OCI-LY7 (cell line): Measurements from ENCODE around the gene ZNF566. TPM values are rescaled to one million over a fixed set of nuclear protein-coding genes. Genes with fewer than 3 reads are reported as not detected.

ENCODE experiments used
- BruUV-seq: library from RNA; stranded (reverse); fragments of 400-500 nt; replicated peaks from 2 replicates; lab custom pipeline; 2021; lab: Mats Ljungman, UMichigan
- CTCF ChIA-PET: fragments of 300-600 bp; sonication (Branson Sonifier 250); formaldehyde crosslinking; loops from one replicate; lab custom pipeline; 2022; ENCODE audit warnings: antibody characterized with exemption; ENCODE audit not compliant: unreplicated experiment; lab: Charles Lee
- POLR2A ChIA-PET: fragments of 300-600 bp; sonication (Branson Sonifier 250); formaldehyde crosslinking; loops from one replicate; lab custom pipeline; 2022; ENCODE audit warnings: antibody characterized with exemption; lab: Charles Lee
- DNase-seq: peaks from one replicate; pipeline ENCODE4 v3.0.0-alpha.2; 2015; ENCODE audit warnings: low spot score
- H2AFZ ChIP-seq: fragments of 200-600 bp; sonication (generic), shearing (Covaris generic); 2 replicates; pipeline ENCODE4 v1.6.1; 2014; ENCODE audit warnings: mild to moderate bottlenecking, antibody characterized with exemption, low read length, moderate library complexity
- H3K27ac ChIP-seq: fragments of 200-600 bp; sonication (generic); 2 replicates; pipeline ENCODE4 v1.5.1; 2014; ENCODE audit warnings: mixed run types, low read depth, mild to moderate bottlenecking, moderate library complexity, low read length, inconsistent platforms; ENCODE audit not compliant: poor library complexity, severe bottlenecking
- H3K36me3 ChIP-seq: fragments of 200-600 bp; sonication (generic); 2 replicates; pipeline ENCODE4 v1.6.1; 2014; ENCODE audit warnings: mild to moderate bottlenecking, antibody characterized with exemption, low read length, moderate library complexity, mixed read lengths; ENCODE audit not compliant: insufficient read depth
- H3K4me1 ChIP-seq: fragments of 200-600 bp; sonication (generic); 2 replicates; pipeline ENCODE4 v1.5.1; 2014; ENCODE audit warnings: mild to moderate bottlenecking, low read length; ENCODE audit not compliant: insufficient read depth, poor library complexity, severe bottlenecking
- H3K4me2 ChIP-seq: fragments of 200-600 bp; sonication (generic); 2 replicates; pipeline ENCODE4 v1.6.1; 2014; ENCODE audit warnings: mild to moderate bottlenecking, low read length
- H3K4me3 ChIP-seq: fragments of 200-600 bp; sonication (generic); 2 replicates; pipeline ENCODE4 v1.5.1; 2014; ENCODE audit warnings: mild to moderate bottlenecking, low read depth, low read length; ENCODE audit not compliant: poor library complexity, severe bottlenecking
- H3K79me2 ChIP-seq: fragments of 200-600 bp; sonication (generic); 2 replicates; pipeline ENCODE4 v1.6.1; 2016; ENCODE audit warnings: low read depth, mild to moderate bottlenecking, low read length, moderate library complexity, mixed read lengths; ENCODE audit not compliant: insufficient read depth
- H3K9me2 ChIP-seq: fragments of 200-600 bp; sonication (generic); 2 replicates; pipeline ENCODE4 v1.6.1; 2016; ENCODE audit warnings: mild to moderate bottlenecking, low read length, mixed read lengths; ENCODE audit not compliant: insufficient read depth
- H3K9me3 ChIP-seq: fragments of 200-600 bp; sonication (generic); 2 replicates; pipeline ENCODE4 v1.6.1; 2014; ENCODE audit warnings: mild to moderate bottlenecking, mixed run types, low read length, mixed read lengths
- H4K20me1 ChIP-seq: fragments of 200-600 bp; sonication (generic); 2 replicates; pipeline ENCODE4 v1.6.1; 2014; ENCODE audit warnings: mild to moderate bottlenecking, antibody characterized with exemption, low read length, moderate library complexity, mixed read lengths; ENCODE audit not compliant: insufficient read depth
- EZH2phosphoT487 ChIP-seq: fragments of 200-600 bp; sonication (generic); IDR thresholded peaks from 2 replicates; pipeline ENCODE4 v1.6.1; 2018; ENCODE audit warnings: low read depth, borderline replicate concordance, mild to moderate bottlenecking, mixed run types, antibody characterized with exemption, low read length, moderate library complexity, mixed read lengths
- intact Hi-C: fragments of 100-400 bp; cut with micrococcal nuclease; formaldehyde crosslinking; loops from one replicate; pipeline ENCODE4 v1.10.0; 2022; ENCODE audit not compliant: unreplicated experiment
- total RNA-seq, 2 experiments: library from RNA; depleted of rRNA in 1 of 2; stranded (reverse); fragments of >200 nt in 1 of 2; shearing (Covaris generic) in 1 of 2; gene quantifications; 2 replicates each; pipeline ENCODE4 v1.2.3, GENCODE V29; 2014 to 2022
- TF ChIP-seq, protein P1 (sequence below): fragments of 200-600 bp; sonication (generic); conservative IDR thresholded peaks from 2 replicates; pipeline ENCODE4 v1.5.1; 2014; ENCODE audit warnings: mild to moderate bottlenecking, antibody characterized with exemption, low read length, moderate library complexity, mixed read lengths

ZNF566 gene
- total RNA-seq, 2 experiments from 2014 or later, result 16.1 to 17.3 TPM

DNA sequence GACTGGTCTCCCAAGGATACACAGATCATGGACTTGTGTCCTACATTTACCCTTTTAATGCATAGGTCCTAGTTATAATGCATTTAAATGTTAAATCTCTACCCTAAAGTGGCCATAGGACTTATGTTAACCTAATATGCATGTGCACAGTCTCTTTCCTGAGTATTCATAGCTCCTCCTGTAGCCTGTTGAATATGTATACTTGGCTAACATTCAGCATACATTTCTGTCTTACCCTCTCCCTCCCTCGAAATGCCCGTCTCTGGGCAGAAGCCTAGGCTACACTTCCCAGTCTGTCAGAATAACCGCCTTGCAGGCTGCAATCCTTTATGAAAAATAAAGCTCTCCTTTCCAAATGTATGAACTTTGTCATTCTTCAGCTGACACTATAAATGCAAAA, 84.9 kb downstream of the ZNF566 start:
- POLR2A ChIA-PET, result interaction anchor here (0.9 kb wide), 1 partner anchor 8 kb away, joined by 3 read pairs; no protein-coding TSS in a partner anchor
- TF ChIP-seq, protein P1, sequence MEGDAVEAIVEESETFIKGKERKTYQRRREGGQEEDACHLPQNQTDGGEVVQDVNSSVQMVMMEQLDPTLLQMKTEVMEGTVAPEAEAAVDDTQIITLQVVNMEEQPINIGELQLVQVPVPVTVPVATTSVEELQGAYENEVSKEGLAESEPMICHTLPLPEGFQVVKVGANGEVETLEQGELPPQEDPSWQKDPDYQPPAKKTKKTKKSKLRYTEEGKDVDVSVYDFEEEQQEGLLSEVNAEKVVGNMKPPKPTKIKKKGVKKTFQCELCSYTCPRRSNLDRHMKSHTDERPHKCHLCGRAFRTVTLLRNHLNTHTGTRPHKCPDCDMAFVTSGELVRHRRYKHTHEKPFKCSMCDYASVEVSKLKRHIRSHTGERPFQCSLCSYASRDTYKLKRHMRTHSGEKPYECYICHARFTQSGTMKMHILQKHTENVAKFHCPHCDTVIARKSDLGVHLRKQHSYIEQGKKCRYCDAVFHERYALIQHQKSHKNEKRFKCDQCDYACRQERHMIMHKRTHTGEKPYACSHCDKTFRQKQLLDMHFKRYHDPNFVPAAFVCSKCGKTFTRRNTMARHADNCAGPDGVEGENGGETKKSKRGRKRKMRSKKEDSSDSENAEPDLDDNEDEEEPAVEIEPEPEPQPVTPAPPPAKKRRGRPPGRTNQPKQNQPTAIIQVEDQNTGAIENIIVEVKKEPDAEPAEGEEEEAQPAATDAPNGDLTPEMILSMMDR, result no peak
- TF ChIP-seq EZH2phosphoT487, result no peak
- H3K4me3 ChIP-seq, result no peak overlapping the region
- H3K36me3 ChIP-seq, result peaks cover 93% of the 10 kb centered on the region
- BruUV-seq, result no TSS peak
- no peaks in the 10 kb centered on the region for H3K4me1 ChIP-seq
- intact Hi-C loops, result no loop called here
- no peak for DNase-seq
- H4K20me1 ChIP-seq, result no peaks in the 10 kb centered on the region
- CTCF ChIA-PET, result no interaction called here
- no peak overlapping the region for H3K27ac ChIP-seq
- H3K79me2 ChIP-seq, result no peaks in the 10 kb centered on the region; the same call in 1 of the 2 replicates
- H3K4me2 ChIP-seq, result no peak overlapping the region
- peaks cover 26% of the 10 kb centered on the region; the same call in 1 of the 2 replicates for H3K9me3 ChIP-seq
- H2AFZ ChIP-seq, result no peak overlapping the region
- no peaks in the 10 kb centered on the region for H3K9me2 ChIP-seq

DNA sequence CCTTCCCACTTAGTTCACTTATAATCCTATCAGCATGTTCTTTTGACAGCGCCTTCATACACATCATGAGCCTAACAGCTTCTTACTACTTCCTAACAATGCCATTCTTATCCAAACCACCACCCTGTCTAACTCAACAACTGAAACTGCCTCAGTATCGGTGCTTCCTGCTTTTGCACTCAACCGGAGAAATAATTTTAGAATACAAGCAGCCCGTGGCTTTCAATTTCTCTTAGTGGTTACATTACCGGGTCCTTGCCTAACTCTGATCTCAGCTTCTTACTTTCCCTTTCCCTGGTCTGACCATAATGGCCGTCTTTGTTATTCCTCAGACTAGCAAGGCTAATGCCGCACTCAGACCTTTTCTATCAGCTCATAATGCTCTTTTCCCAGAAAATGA, 87.9 kb downstream of the ZNF566 start:
- POLR2A ChIA-PET, result interaction anchor here (0.5 kb wide), 1 partner anchor 13 kb away, joined by 3 read pairs; no protein-coding TSS in a partner anchor
- Histone ChIP-seq H4K20me1 (no peaks in the 10 kb centered on the region), H3K4me2 (no peak overlapping the region), H3K79me2 (no peaks in the 10 kb centered on the region; the same call in 1 of the 2 replicates), H3K36me3 (peaks cover 94% of the 10 kb centered on the region), H3K9me2 (no peaks in the 10 kb centered on the region), H3K4me3 (no peak overlapping the region), H2AFZ (no peak overlapping the region), H3K9me3 (peaks cover 45% of the 10 kb centered on the region; the same call in 1 of the 2 replicates), H3K27ac (no peak overlapping the region), H3K4me1 (no peaks in the 10 kb centered on the region)
- CTCF ChIA-PET, result interaction anchor here (0.5 kb wide), 1 partner anchor 1688 kb away, joined by 3 read pairs; no protein-coding TSS in a partner anchor
- intact Hi-C loops, result no loop called here
- BruUV-seq, result no TSS peak
- DNase-seq, result no peak
- no peak for TF ChIP-seq EZH2phosphoT487
- TF ChIP-seq, protein P1, result no peak

DNA sequence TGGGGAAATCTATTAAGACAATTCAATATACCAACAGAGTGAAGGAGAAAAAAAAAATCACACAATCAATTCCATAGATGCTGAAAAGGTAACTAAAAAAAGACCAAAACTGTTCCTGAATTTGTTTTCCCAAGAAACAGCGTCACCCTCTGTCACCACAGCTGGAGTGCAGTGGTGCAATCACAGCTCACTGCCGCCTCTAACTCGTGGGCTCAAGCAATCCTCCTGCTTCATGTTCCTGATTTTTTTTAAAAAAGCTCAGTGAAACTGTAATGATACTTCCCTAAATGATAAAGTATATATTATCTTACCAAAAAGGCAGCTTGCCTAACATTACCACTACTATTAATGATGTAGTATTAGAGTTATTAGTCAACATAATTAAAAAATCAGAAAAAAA, 90.8 kb downstream of the ZNF566 start:
- no peak overlapping the region for H3K4me2 ChIP-seq
- H4K20me1 ChIP-seq, result no peaks in the 10 kb centered on the region
- no peaks in the 10 kb centered on the region; the same call in 1 of the 2 replicates for H3K79me2 ChIP-seq
- H3K4me3 ChIP-seq, result no peak overlapping the region
- H3K27ac ChIP-seq, result no peak overlapping the region
- no peaks in the 10 kb centered on the region for H3K4me1 ChIP-seq
- DNase-seq, result no peak
- no peak overlapping the region for H2AFZ ChIP-seq
- no peaks in the 10 kb centered on the region for H3K9me2 ChIP-seq
- ChIA-PET POLR2A (interaction anchor here (0.9 kb wide), 1 partner anchor 20 kb away, joined by 4 read pairs; the partner anchor contains the start of gene ZFP14), CTCF (no interaction called here)
- intact Hi-C loops, result no loop called here
- TF ChIP-seq, protein P1, result no peak
- TF ChIP-seq EZH2phosphoT487, result no peak
- no TSS peak for BruUV-seq
- H3K9me3 ChIP-seq, result peaks cover 57% of the 10 kb centered on the region
- peaks cover 94% of the 10 kb centered on the region for H3K36me3 ChIP-seq
